ENCODE measurements around the gene RYR1. TPM values are rescaled to one million over a fixed set of nuclear protein-coding genes. Genes with fewer than 3 reads are reported as not detected.

The RYR1 gene
- polyA plus RNA-seq, 1 experiment = not detected

GRCh38 chr19:38400361-38400760 lies 33.1 kb upstream of the RYR1 start:
- Histone ChIP-seq H3K4me3 (ENCODE audit: low read depth, low read length) (no peak overlapping the region), H3K9me3 (ENCODE audit: control insufficient read depth, insufficient read depth, low read length) (no peaks in the 10 kb centered on the region), H3K27ac (ENCODE audit: low read depth, low read length) (no peak overlapping the region), H3K27me3 (ENCODE audit: control insufficient read depth, insufficient read depth, low read length) (no peaks in the 10 kb centered on the region)
- DNase-seq (ENCODE audit: low read depth, low spot score) = no peak
- POLR2A ChIA-PET = no interaction called here
- CTCF ChIA-PET = interaction anchor here (1.2 to 1.6 kb wide), 2 partner anchors 11 to 530 kb away, joined by 5 to 6 read pairs; partner anchors contain the start of genes MRPS12 and SARS2
- no peak for TF ChIP-seq CTCF (IDR thresholded peaks at IDR 0.05; ENCODE audit: low read depth, low read length)

GRCh38 chr19:38401148-38401547 lies 32.3 kb upstream of the RYR1 start:
- no peak for DNase-seq (ENCODE audit: low read depth, low spot score)
- Histone ChIP-seq H3K9me3 (ENCODE audit: control insufficient read depth, insufficient read depth, low read length) (no peaks in the 10 kb centered on the region), H3K27ac (ENCODE audit: low read depth, low read length) (no peak overlapping the region), H3K4me3 (ENCODE audit: low read depth, low read length) (no peak overlapping the region), H3K27me3 (ENCODE audit: control insufficient read depth, insufficient read depth, low read length) (no peaks in the 10 kb centered on the region)
- TF ChIP-seq CTCF (IDR thresholded peaks at IDR 0.05; ENCODE audit: low read depth, low read length) = no peak
- CTCF ChIA-PET = no interaction called here
- POLR2A ChIA-PET = no interaction called here

GRCh38 chr19:38402623-38402966 lies 30.9 kb upstream of the RYR1 start:
- CTCF ChIA-PET = interaction anchor here (0.5 to 3.8 kb wide), 48 partner anchors 9 to 938 kb away, joined by 3 to 67 read pairs (median 4); partner anchors contain the start of genes EIF3K, GGN, MRPS12 and PSMD8
- Histone ChIP-seq H3K27me3 (ENCODE audit: control insufficient read depth, insufficient read depth, low read length) (no peaks in the 10 kb centered on the region), H3K9me3 (ENCODE audit: control insufficient read depth, insufficient read depth, low read length) (no peaks in the 10 kb centered on the region), H3K4me3 (ENCODE audit: low read depth, low read length) (peak overlapping the region; percentile 57), H3K27ac (ENCODE audit: low read depth, low read length) (no peak overlapping the region)
- POLR2A ChIA-PET = interaction anchor here (0.6 to 2.7 kb wide), 9 partner anchors 10 to 676 kb away, joined by 3 to 29 read pairs (median 7); partner anchors contain the start of genes ACTN4, EIF3K, GGN and PSMD8
- TF ChIP-seq CTCF (IDR thresholded peaks at IDR 0.05; ENCODE audit: low read depth, low read length) = no peak
- DNase-seq (ENCODE audit: low read depth, low spot score) = no peak

GRCh38 chr19:38402967-38403674 lies 30.4 kb upstream of the RYR1 start, which contains the start of gene FAM98C:
FAM98C (plus strand) TSS chr19:38403093; CDS start chr19:38403154, 61 bp downstream.
- H3K4me3 ChIP-seq (ENCODE audit: low read depth, low read length) = peak within 1 kb of the TSS; percentile 94
- peak; percentile 85 for DNase-seq (ENCODE audit: low read depth, low spot score)
- no peaks in the 10 kb centered on the region for H3K9me3 ChIP-seq (ENCODE audit: control insufficient read depth, insufficient read depth, low read length)
- POLR2A ChIA-PET = interaction anchor here (0.6 to 2.7 kb wide), 9 partner anchors 10 to 676 kb away, joined by 3 to 29 read pairs (median 7); partner anchors contain the start of genes ACTN4, EIF3K, GGN and PSMD8
- no peak within 1 kb of the TSS for H3K27ac ChIP-seq (ENCODE audit: low read depth, low read length)
- CTCF ChIA-PET = interaction anchor here (0.5 to 3.8 kb wide), 49 partner anchors 8 to 937 kb away, joined by 3 to 67 read pairs (median 4); partner anchors contain the start of genes CATSPERG, EIF3K, GGN and MRPS12
- no peaks in the 10 kb centered on the region for H3K27me3 ChIP-seq (ENCODE audit: control insufficient read depth, insufficient read depth, low read length)
- peak; percentile 75 for TF ChIP-seq CTCF (IDR thresholded peaks at IDR 0.05; ENCODE audit: low read depth, low read length)

GRCh38 chr19:38404858-38405257 lies 28.6 kb upstream of the RYR1 start:
- H3K4me3 ChIP-seq (ENCODE audit: low read depth, low read length) = no peak overlapping the region
- CTCF ChIA-PET = interaction anchor here (0.9 to 3.8 kb wide), 5 partner anchors 9 to 526 kb away, joined by 3 to 67 read pairs (median 3); partner anchors contain the start of genes GGN, MRPS12 and SARS2
- no peaks in the 10 kb centered on the region for H3K9me3 ChIP-seq (ENCODE audit: control insufficient read depth, insufficient read depth, low read length)
- DNase-seq (ENCODE audit: low read depth, low spot score) = no peak
- no peak for TF ChIP-seq CTCF (IDR thresholded peaks at IDR 0.05; ENCODE audit: low read depth, low read length)
- POLR2A ChIA-PET = interaction anchor here (2.7 kb wide), 1 partner anchor 16 kb away, joined by 29 read pairs; the partner anchor contains the start of genes GGN and SPRED3
- no peak overlapping the region for H3K27ac ChIP-seq (ENCODE audit: low read depth, low read length)
- H3K27me3 ChIP-seq (ENCODE audit: control insufficient read depth, insufficient read depth, low read length) = no peaks in the 10 kb centered on the region
